OCI-LY1 (cell line): ENCODE data around the gene WDR93.

ENCODE experiments used
- CTCF ChIP-seq: fragments of 200-600 bp; sonication (generic), shearing (Covaris generic); IDR thresholded peaks from 2 replicates; pipeline ENCODE4 v1.5.1; 2017; ENCODE audit warnings: mild to moderate bottlenecking, antibody characterized with exemption, low read length, moderate library complexity, mixed read lengths
- EZH2 ChIP-seq: fragments of 200-600 bp; sonication (generic), shearing (Covaris generic); IDR thresholded peaks from 2 replicates; pipeline ENCODE4 v1.8.0; 2017; ENCODE audit warnings: borderline replicate concordance, mixed run types, mild to moderate bottlenecking, antibody characterized with exemption, low read length, moderate library complexity, mixed read lengths

GRCh38 chr15:89776274-89777072 lies 85.9 kb downstream of the WDR93 start, which contains the start of gene MESP2:
- TF ChIP-seq CTCF (no peak), EZH2 (no peak)
